ENCODE results near the gene ZKSCAN8.

Gene ZKSCAN8

DNA sequence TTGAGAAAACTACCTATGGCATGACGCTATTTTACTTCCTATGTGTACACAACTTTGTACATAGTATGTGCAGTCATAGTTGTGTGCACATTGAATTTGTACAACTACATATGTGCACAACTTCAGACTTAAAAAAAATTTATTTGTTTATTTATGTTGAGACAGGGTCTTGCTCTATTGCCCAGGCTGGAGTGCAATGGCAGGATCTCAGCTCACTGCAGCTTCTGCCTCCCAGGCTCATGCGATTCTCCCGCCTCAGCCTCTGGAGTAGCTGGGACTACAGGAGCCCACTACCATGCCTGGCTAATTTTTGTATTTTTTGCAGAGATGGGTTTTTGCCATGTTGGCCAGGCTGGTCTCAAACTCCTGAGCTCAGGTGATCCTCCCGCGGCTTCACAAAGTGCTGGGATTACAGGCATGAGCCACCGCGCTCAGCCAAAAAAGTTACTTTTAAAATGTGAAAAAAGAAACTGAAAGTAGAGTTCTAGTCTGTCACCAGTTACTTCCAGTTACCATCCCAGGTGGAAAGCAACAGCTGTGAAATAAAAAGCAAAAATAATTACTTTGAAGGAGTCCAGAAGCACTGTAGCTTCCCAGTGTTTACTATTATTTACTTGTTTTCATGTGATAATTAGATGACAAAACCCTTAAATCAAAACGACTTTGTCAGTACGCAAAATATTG, 1.7 kb upstream of the ZKSCAN8 start:
- DNase-seq (ENCODE audit: low read depth) = no peak

DNA sequence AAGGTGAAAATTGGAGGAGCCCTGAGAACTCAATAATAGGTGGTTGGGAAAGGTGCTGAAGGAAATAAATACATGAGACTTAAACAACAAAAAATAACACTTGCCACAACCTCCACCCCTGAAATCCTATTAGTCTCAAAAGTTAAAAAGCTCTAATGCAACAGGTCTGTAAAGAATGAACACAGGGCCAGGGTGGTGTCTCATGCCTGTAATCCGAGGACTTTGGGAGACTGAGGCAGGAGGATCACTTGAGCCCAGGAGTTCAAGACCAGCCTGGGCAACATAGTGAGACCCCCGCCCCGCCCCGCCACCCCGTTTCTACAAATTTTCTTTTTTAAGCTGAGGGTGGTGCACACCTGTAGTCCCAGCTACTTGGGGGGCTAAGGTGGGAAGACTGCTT, 1.1 kb upstream of the ZKSCAN8 start:
- DNase-seq (ENCODE audit: low read depth) = no peak

DNA sequence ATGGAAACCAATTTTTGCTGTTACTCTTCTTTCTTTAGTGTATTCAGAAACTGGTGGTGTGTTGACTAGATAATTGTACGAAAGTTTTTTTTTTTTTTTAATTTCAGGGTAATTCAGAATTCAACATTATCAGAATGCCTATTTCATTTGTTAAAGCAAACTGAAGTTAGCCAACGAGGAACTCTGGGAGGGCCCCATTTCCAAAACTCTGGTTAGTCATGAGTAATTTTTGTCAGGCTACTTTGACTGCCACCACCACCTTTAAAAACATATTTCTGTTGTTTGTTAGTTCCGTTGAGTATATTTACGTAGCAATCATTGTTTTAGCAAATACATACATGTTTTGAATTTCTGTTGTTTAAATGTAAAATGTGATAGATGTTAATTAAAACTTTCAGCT, 763 bp downstream of the ZKSCAN8 start:
- DNase-seq (ENCODE audit: low read depth) = peak; percentile 30

DNA sequence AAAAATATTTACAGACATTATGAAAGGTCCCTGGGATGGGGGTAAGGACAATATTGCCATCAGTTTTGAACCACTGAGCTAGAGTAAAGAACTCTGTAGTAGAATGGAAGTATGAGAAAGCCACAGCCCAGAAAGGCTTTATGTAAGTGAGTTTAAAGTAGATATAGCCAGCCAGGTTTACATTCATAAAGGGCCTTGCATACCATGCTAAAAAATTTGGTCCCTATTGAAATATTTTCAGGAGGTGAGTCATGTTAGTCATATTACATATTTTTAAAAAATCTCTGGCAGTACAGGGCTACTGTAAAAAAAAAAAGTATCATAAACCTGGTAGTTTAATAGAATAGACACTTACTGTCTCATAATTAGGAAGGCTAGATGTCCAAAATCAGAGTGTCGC, 3.5 kb downstream of the ZKSCAN8 start:
- DNase-seq (ENCODE audit: low read depth) = peak; percentile 29

GRCh38 chr6:28152531-28152930, 10.8 kb downstream of the ZKSCAN8 start:
- no peak for DNase-seq (ENCODE audit: low read depth)

GRCh38 chr6:28153546-28153945, 11.9 kb downstream of the ZKSCAN8 start:
- DNase-seq (ENCODE audit: low read depth) = no peak

DNA sequence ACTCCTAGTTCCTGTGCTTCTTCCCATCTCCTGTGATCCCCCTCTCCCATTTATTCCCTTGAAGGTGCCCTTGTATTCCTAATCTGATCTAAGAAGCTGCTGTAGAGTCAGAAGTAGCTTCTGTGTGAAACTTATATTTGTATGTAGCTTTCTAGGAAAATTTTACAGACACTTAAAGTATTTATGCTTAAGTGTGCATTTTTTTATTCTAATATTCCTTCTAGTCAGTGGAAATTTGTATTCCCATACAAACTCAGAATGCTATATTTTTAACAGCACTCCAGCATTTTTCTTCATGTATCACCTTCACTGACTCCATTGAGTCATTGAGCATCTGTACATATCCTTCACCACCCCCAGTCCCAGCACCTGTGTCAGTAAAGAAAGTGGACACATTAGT, 12.7 kb downstream of the ZKSCAN8 start:
- DNase-seq (ENCODE audit: low read depth) = no peak

DNA sequence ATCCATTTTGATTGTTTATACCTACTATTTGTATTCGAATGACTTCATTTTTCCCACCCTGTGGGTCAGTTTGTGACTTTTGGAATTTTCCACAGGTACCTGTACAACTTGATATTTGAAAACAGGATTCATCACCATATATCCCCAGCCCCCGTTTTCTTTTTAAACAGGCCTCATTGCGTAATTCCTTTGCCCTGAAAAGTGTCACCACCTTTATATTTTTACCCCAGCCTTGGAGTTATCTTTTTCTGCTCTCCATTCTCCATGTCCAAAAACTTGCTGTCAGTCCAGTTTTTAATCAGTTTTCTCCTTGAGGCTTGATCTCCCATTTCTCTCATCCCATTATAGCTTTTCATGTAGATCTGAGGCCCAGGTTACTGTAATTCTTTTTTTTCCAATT, 16.6 kb downstream of the ZKSCAN8 start:
- DNase-seq (ENCODE audit: low read depth) = no peak

DNA sequence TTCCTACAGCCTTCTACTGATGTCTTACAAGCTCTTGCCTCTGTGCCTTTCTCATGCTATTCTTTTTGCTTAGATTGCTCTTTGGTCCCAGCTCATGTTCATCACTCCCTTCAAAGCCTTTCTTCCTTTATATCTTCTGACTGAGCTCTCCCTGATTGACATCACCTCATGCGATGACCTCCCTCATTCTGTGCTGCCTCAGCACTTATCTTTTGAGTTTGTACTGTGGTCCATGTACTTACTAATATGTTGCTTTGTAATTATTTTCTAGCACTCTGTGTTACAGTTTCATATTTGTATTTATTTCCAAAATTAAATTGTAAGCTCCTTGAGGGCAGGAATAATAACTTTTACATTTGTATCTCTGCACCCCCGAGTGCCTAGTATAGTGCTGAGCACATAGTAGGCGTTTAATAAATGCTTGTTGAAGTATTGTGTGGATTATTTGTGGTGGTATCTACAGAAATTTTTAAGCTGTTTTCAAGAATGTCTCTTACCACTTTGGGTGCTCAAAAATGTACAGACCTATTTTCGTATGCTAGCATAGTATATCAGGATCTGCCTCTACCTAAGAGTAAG, 17.4 kb downstream of the ZKSCAN8 start:
- no peak for DNase-seq (ENCODE audit: low read depth)

GRCh38 chr6:28160233-28160632, 18.6 kb downstream of the ZKSCAN8 start:
- DNase-seq (ENCODE audit: low read depth) = no peak

- DNase-seq (ENCODE audit: low read depth) = peak; percentile 71
These were observed 19.9 kb downstream of the ZKSCAN8 start for GRCh38 chr6:28161410-28162079.

DNA sequence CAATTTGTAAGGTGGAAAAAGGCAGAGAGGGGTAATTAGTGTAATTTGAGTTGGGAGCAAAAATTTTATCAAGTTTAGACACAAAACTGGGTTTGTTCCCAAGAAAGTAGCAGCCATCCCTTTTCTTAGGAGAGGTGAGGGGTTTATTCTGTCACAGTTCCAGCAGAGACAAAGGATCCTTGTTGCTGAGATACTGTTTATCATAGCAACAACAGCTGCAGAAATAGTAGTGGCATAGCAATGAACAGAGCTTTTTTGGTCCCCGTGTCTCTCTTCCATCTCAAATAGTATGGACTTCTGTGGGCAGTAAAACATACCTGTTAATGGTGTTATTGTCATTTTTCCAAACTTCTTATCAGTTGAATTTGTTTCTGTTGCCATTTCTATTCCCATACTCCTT, 23.9 kb downstream of the ZKSCAN8 start:
- DNase-seq (ENCODE audit: low read depth) = no peak

- DNase-seq (ENCODE audit: low read depth) = peak; percentile 76
These were observed 25.4 kb downstream of the ZKSCAN8 start for GRCh38 chr6:28167068-28167467.

DNA sequence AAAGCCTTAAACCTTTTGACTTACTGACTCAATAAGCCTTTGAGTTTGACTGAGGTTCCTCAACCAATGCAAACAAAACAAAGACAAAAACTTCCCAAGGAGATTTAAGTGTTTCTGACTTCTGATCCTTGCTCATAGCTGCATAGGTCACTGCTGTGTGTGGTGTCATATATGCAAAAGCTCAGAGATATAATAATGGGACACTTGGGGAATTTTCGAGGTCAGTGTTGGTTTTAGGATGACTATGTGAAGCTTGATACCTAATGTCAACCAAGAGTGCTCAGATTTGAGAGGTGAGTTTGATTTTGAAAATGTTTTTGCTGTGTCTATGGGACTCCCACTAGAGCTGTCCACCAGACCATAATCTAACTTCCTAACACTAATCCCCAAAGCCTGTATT, 26.2 kb downstream of the ZKSCAN8 start:
- no peak for DNase-seq (ENCODE audit: low read depth)

GRCh38 chr6:28171271-28171670, 29.6 kb downstream of the ZKSCAN8 start:
- DNase-seq (ENCODE audit: low read depth) = no peak

GRCh38 chr6:28172006-28172405, 30.3 kb downstream of the ZKSCAN8 start:
- DNase-seq (ENCODE audit: low read depth) = no peak

DNA sequence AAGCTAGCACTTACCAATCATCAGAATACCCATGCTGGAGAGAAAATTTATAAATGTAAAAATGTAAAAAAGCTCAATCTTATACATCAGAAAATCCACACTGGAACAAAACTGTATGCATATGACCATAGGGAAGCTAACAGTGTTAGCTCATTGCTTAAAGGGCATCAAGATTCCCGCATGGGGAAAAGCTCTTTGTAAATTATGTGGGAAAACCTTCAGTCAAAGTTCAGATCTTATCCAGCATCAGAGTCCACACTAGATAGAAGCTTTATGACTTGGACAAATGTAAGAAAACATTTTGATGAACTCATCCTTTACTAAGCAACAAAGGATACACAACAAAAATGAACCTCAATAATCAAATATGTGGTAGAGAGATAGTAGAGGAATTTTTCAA, 34.7 kb downstream of the ZKSCAN8 start:
- no peak for DNase-seq (ENCODE audit: low read depth)

- DNase-seq (ENCODE audit: low read depth) = no peak
These were observed 40.6 kb downstream of the ZKSCAN8 start for GRCh38 chr6:28182255-28182654.

DNA sequence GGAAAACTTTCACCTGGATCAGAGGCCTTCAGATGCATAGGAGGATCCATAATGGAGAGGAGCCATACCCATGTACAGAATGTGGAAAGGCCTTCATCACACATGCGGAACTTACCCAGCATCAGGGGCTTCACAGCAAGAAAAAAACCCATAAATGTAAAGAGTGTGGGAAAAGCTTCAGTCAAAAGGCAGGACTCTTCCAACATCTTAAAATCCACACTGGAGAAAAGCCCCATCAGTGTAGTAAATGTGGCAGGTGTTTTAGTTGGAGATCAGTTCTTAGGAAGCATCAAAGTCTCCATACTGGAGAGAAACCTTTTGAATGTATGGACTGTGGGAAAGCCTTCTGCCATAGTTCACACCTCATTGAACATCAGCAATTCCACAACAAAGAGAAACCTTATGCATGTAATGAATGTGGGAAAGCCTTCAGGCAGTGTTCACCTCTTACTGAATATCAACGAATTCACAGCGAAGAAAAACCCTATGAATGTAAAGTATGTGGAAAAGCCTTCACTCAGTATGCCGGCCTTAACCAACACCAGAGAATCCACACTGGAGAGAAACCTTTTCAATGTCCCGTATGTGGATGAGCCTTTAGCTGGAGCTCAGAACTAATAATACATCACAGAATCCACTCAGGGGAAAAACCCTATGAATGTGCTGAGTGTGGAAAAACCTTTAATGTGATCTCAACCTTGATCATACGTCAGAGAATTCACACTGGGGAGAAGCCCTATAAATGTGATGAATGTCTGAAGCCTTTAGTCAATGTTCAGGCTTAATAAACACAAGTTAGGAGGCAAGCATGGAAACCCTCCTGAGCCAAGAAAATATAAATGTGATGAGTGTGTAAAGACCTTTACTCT, 46.7 kb downstream of the ZKSCAN8 start:
- no peak for DNase-seq (ENCODE audit: low read depth)

- DNase-seq (ENCODE audit: low read depth) = no peak
These were observed 58.3 kb downstream of the ZKSCAN8 start for GRCh38 chr6:28200020-28200419.

DNA sequence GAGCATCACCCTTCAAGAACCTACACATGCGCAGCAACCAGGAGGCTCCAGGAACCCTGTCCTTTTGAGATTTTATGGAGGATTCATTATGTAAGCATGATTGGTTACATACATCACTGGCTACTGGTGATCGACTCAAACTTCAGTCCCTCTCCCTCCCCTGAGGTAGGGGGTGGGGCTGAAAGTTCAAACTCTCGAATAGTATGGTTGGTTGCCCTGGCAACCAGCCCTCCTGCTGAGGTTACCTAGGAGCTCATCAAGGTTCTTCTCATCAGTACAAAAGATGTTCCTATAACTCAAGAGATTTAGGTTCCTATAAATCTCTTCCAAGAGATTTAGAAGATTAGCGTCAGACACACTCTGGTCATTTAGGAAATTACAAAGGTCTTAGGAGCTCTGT, 61.5 kb downstream of the ZKSCAN8 start:
- no peak for DNase-seq (ENCODE audit: low read depth)

DNA sequence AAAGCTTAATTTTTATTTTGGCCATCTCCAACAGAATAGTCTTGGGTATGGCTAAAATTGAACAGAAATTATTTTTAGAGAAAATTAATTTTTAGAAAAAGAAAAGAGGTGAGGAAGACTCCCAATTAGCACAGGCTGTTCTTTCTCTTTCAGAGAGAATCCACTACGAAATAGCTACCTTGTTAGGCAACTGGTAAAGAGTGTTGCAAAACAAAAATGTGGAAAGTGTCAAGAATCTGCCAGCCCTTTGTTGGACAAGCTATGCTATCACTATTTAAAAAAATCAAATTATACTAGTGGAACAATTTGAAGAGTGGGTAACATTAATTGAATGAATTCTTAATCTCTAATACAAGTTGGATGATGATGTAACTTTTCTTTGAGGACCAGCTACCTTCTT, 64.2 kb downstream of the ZKSCAN8 start:
- DNase-seq (ENCODE audit: low read depth) = no peak

GRCh38 chr6:28206527-28206926, 64.8 kb downstream of the ZKSCAN8 start:
- DNase-seq (ENCODE audit: low read depth) = no peak
